Activated gamma-delta T cell treated with Interleukin-2 at 50 U/mL for 16 hours (primary cell): ENCODE results near the gene MYF6.
"Not testable (repeated sequence)": the region's sequence is repeated elsewhere in the genome, so short reads cannot be mapped to it uniquely, and the experiment has no call there.

Experiments
- DNase-seq: peaks from one replicate; pipeline ENCODE4 v3.0.0-alpha.2; 2020

The MYF6 gene

GRCh38 chr12:80707126-80707829 lies at the start of gene MYF6:
Gene MYF6 (plus strand): TSS chr12:80707634. CDS start chr12:80707720, 86 bp downstream.
- no peak for DNase-seq

- no peak for DNase-seq
Observed at GRCh38 chr12:80659512-80660063, 47.8 kb upstream of the MYF6 start.

DNA sequence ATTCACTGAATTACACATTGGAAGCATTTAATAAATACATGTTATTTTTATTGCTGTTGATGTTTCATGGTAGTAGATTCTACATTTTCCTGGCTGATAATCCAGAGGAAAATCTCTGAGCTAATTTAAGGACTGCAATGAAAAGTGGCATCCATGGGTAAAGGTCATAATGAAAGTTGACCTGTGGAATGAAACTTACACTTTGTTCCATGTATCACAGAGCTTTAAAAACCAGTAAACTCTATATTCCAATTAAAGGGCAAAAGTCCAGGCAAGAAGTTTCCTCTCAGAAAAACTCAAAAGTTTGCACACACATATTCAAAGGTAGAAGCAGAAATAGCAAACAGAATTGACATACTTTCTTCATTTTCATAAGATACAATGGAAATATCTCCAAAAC lies 44.8 kb upstream of the MYF6 start:
- no peak for DNase-seq

GRCh38 chr12:80670214-80670613 lies 37.2 kb upstream of the MYF6 start:
- no peak for DNase-seq

GRCh38 chr12:80676042-80676636 lies 31.3 kb upstream of the MYF6 start:
- DNase-seq = not testable (repeated sequence)

- no peak for DNase-seq
Observed at GRCh38 chr12:80676856-80677255, 30.6 kb upstream of the MYF6 start.

DNA sequence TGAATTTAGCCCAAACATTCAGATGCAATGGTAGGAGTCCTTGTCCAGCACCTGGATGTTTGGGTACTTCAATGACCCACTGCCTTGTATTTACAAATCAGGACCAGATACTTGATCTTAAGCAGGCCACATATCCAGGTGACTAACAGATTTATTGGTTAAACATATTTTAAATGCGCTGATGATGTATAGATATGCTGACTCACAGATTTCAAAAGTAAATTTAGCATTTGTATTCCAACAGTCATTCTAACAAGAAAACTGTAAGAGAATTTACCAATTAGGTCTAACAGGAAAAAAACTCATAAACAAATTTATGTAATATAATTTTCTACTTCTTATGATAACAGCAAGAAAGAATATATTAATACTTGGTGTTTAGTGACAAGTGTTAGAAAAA lies 29.4 kb upstream of the MYF6 start:
- no peak for DNase-seq

GRCh38 chr12:80679346-80680131 lies 27.9 kb upstream of the MYF6 start:
- DNase-seq = no peak

- DNase-seq = no peak
Observed at GRCh38 chr12:80681287-80681686, 26.1 kb upstream of the MYF6 start.

DNA sequence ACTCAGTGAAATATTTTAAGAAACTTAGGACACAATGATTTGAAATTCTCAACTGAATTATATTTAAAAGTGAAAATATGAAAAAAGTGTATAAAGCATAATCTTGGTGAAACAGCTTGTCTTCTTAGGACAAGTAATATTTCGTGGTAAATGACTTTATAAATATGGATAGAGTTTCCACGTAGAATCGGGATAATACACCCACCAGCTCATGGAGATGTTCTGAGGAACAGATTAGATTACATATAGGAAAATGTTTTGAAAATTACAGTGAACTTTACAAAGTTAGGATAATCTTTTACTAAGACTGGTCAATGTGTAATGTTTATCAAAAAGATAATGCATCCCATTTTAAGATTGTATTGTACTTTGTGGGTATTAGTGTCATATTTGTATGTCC lies 25.6 kb upstream of the MYF6 start:
- DNase-seq = no peak

DNA sequence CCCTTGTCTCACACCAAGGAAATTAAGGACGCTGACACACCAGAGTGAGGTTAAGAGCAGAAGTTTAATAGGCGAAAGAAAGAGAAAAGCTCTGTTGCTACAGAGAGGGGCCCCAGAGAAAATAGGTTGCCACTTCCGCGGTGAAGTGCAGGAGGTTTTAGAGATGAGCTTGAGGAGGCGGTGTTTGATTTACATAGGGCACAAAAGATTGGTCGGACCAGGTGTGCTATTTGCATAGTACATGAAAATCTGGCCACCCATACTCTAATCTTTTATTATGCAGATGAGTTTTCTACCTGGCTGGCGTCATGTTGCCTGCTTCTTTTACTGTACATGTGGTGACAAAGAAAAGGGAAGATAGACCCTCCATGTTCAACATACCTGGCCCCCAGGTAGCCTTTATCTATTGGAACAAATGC lies 23.3 kb upstream of the MYF6 start:
- DNase-seq = no peak

DNA sequence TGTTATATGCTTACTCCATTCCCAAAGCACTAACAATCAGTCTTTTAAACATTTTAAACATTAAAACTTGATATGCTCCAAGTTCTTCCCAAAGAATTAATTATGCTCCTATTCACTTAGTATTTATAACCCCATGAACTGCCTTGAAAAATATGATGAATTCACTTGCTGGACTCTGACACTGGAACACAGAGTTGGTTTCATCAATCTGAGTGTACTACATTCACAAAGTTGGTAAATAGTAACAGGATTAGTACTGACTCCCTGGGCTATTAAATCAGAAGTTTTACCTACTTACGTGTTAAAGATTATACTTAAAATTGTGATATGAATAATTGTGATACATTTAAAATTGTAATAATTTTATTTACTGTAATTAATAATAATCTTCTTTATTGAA lies 17.3 kb upstream of the MYF6 start:
- no peak for DNase-seq

GRCh38 chr12:80690513-80690912 lies 16.9 kb upstream of the MYF6 start:
- no peak for DNase-seq

- no peak for DNase-seq
Observed at GRCh38 chr12:80692114-80692513, 15.3 kb upstream of the MYF6 start.

GRCh38 chr12:80697270-80697887 lies 10.1 kb upstream of the MYF6 start:
- DNase-seq = no peak

- DNase-seq = no peak
Observed at GRCh38 chr12:80698256-80698655, 9.2 kb upstream of the MYF6 start.

- DNase-seq = no peak
Observed at GRCh38 chr12:80698847-80699542, 8.4 kb upstream of the MYF6 start.

DNA sequence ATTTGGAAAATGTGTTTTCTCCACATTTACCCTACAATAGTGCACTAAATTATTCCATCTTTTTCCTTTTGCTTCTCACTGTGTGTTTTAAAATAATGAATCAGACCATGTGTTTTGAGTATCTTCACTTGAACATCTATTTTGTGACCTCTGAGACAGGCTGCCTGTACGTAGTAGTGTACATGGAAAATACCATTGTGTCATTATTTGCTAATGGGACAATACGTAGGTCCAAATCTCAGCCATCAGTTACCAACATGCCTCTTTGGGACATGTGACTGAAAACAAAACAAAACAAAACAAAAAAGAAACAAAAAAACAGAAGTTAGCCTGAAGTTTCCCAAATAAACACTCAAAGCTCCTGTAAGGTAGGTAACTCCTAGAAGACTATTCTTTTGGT lies 7.1 kb upstream of the MYF6 start:
- DNase-seq = no peak

DNA sequence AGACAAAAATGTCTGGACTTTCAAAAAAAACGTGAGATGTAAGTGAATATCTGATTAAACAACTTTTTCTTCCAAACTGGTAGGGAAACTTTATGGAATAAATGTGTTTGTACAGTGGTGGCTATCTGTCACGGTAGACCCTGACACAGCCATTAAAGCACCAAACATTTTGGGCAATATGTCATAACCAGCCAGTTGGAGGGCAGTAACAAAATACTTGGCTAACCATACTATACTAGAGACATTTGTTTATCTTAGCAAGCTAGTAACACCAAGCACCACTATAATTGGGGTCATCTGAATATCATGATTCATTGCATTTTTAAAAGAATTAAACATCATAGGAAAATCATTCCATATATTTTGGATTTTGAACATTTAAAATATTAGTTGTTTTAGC lies 6.0 kb upstream of the MYF6 start:
- DNase-seq = no peak

GRCh38 chr12:80702889-80703805 lies 4.3 kb upstream of the MYF6 start:
- DNase-seq = no peak

- no peak for DNase-seq
Observed at GRCh38 chr12:80704420-80704819, 3.0 kb upstream of the MYF6 start.
